Spleen (tissue), 11 donors: ENCODE measurements around the gene TRPC1. TPM values are rescaled to one million over a fixed set of nuclear protein-coding genes. Genes with fewer than 3 reads are reported as not detected.

Experiments
- DNase-seq: peaks from one replicate; pipeline ENCODE4 v3.0.0-alpha.2; 2020
- H3K27ac ChIP-seq, 8 donors: fragments of 200-600 bp; sonication (generic) in 7 of 8; 1 replicate in 4 of 8; 2 replicates in 4 of 8; pipeline versions ENCODE4 v1.5.0 to v1.8.0; 2016 to 2021; ENCODE audit warnings: inconsistent platforms in 4 of 8, mild to moderate bottlenecking in 4 of 8, moderate library complexity in 1 of 8
- H3K27me3 ChIP-seq, 7 donors: fragments of 200-600 bp; sonication (generic) in 6 of 7; replicated peaks in 1 of 7; 1 replicate in 4 of 7; 2 replicates in 3 of 7; pipeline versions ENCODE4 v1.5.0 to v1.8.0; 2016 to 2021; ENCODE audit warnings: inconsistent platforms in 3 of 7, mild to moderate bottlenecking in 1 of 7
- H3K36me3 ChIP-seq, 6 donors: fragments of 200-600 bp; sonication (generic) in 5 of 6; 1 replicate in 4 of 6; 2 replicates in 2 of 6; pipeline versions ENCODE4 v1.5.0 to v1.8.0; 2016 to 2021; ENCODE audit warnings: inconsistent platforms in 2 of 6
- H3K4me1 ChIP-seq, 6 donors: fragments of 200-600 bp; sonication (generic) in 5 of 6; 1 replicate in 3 of 6; 2 replicates in 3 of 6; pipeline versions ENCODE4 v1.5.0 to v1.8.0; 2016 to 2021; ENCODE audit warnings: inconsistent platforms in 3 of 6
- H3K4me3 ChIP-seq, 8 donors: fragments of 200-600 bp; sonication (generic) in 7 of 8; 1 replicate in 4 of 8; 2 replicates in 4 of 8; pipeline versions ENCODE4 v1.5.0 to v1.8.0; 2016 to 2021; ENCODE audit warnings: inconsistent platforms in 4 of 8, mild to moderate bottlenecking in 4 of 8, moderate library complexity in 2 of 8
- H3K9me3 ChIP-seq, 8 donors: fragments of 200-600 bp; sonication (generic) in 7 of 8; 1 replicate in 4 of 8; 2 replicates in 4 of 8; pipeline versions ENCODE4 v1.5.0 to v1.8.0; 2016 to 2021; ENCODE audit warnings: inconsistent platforms in 4 of 8
- POLR2A ChIP-seq, 3 donors: fragments of 450-650 bp; IDR thresholded peaks; one replicate each; pipeline ENCODE4 v1.5.1; 2017; ENCODE audit warnings: antibody characterized with exemption in 3 of 3, mild to moderate bottlenecking in 1 of 3
- POLR2AphosphoS5 ChIP-seq, 3 donors: sonication (generic); formaldehyde crosslinking; IDR thresholded peaks; one replicate each; pipeline ENCODE4 v1.5.1; 2017; ENCODE audit warnings: antibody characterized with exemption in 3 of 3
- WGBS, 5 donors: extraction: QIAGEN DNeasy Blood & Tissue Kit in 3 of 5; methylation state at CpG; one replicate each; pipeline versions ENCODE4 v1.1.5 to v1.1.7; 2013 to 2018; 5-methylcytosine and 5-hydroxymethylcytosine counted together
- intact Hi-C: fragments of 100-400 bp; cut with DNase I; formaldehyde crosslinking; loops from one replicate; pipeline ENCODE4 v1.15.0; 2023; ENCODE audit warnings: low total_unique reads
- polyA plus RNA-seq, 3 donors: library from polyadenylated mRNA; stranded (reverse); fragments of 200-250 nt; gene quantifications; one replicate each; pipeline ENCODE4 v1.2.1, GENCODE V29; 2013
- total RNA-seq, 7 donors: library from RNA; depleted of rRNA in 3 of 7; stranded (reverse); fragments of >200 nt in 3 of 7; fragmentation: NEBNext Ultra II Directional in 4 of 7; extraction: Animal tissue kit (Norgen Biotek cat#: 25700) in 4 of 7; gene quantifications; one replicate each; pipeline versions ENCODE4 v1.1.0 to v1.2.1, GENCODE V29; 2016 to 2021
- TF ChIP-seq, protein P1 (sequence below), 11 experiments: fragments of 200-600 bp in 7 of 11; fragments of 450-650 bp in 4 of 11; sonication (generic) in 4 of 11; IDR thresholded peaks in 8 of 11; conservative IDR thresholded peaks in 3 of 11; 1 replicate in 7 of 11; 2 replicates in 4 of 11; pipeline versions ENCODE4 v1.4.0 to v1.8.0; 2016 to 2021; ENCODE audit warnings: antibody characterized with exemption in 11 of 11, inconsistent platforms in 4 of 11, mild to moderate bottlenecking in 1 of 11
- donor health status: healthy with polysubstance abuse.
- donor health status: DM: no; HTN: no; CAD: no; lungs with moderate emphysema.
- donor health status: DM: no; HTN: no; CAD: no.
- donor health status: Bipolar disorder and iron deficiency.
- donor health status: healthy.
- donor health status: DM: no; HTN: no; CAD: no.
- donor health status: DM: yes; HTN: yes; CAD: no.

The TRPC1 gene
- total and polyA plus RNA-seq, 10 donors = 1.7 to 21.8 (median 7.6) TPM

DNA sequence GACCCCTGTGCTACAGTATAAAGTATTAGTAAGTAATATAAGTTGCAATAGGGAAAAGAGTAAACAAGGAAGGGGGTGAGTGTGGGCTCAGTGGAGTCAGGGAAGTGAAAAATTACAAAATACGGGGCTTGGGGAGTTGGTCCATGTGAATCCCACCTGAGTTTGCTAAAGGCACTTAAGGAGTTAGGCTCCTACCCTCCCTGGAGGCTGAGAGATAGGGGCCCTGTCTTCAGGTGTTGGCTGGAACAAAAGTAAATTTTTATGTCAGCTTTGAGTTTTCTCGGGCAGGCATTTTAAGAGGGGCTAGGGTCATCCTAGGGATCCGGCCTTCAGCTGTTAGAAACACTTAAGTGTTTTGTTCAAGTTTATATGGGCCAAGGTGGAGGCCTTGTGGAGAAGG is 8.2 kb downstream of the TRPC1 start:
- H3K36me3 ChIP-seq = no peaks in the 10 kb centered on the region
- intact Hi-C loops = no loop called here
- no peaks in the 10 kb centered on the region for H3K4me1 ChIP-seq
- DNase-seq = no peak
- no peaks in the 10 kb centered on the region for H3K27me3 ChIP-seq
- no peak overlapping the region for H3K4me3 ChIP-seq
- no peaks in the 10 kb centered on the region for H3K9me3 ChIP-seq
- TF ChIP-seq, protein P1, sequence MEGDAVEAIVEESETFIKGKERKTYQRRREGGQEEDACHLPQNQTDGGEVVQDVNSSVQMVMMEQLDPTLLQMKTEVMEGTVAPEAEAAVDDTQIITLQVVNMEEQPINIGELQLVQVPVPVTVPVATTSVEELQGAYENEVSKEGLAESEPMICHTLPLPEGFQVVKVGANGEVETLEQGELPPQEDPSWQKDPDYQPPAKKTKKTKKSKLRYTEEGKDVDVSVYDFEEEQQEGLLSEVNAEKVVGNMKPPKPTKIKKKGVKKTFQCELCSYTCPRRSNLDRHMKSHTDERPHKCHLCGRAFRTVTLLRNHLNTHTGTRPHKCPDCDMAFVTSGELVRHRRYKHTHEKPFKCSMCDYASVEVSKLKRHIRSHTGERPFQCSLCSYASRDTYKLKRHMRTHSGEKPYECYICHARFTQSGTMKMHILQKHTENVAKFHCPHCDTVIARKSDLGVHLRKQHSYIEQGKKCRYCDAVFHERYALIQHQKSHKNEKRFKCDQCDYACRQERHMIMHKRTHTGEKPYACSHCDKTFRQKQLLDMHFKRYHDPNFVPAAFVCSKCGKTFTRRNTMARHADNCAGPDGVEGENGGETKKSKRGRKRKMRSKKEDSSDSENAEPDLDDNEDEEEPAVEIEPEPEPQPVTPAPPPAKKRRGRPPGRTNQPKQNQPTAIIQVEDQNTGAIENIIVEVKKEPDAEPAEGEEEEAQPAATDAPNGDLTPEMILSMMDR (IDR thresholded peaks at IDR 0.05 in 8 of 11, conservative IDR thresholded peaks at IDR 0.05 in 3 of 11) = no peak
- TF ChIP-seq POLR2AphosphoS5 (IDR thresholded peaks at IDR 0.05) (no peak), POLR2A (IDR thresholded peaks at IDR 0.05) (no peak)
- no peak overlapping the region for H3K27ac ChIP-seq
- WGBS, 5 donors = 87 to 97% (median 92%) methylated on average over 3 of the region's 3 CpGs

DNA sequence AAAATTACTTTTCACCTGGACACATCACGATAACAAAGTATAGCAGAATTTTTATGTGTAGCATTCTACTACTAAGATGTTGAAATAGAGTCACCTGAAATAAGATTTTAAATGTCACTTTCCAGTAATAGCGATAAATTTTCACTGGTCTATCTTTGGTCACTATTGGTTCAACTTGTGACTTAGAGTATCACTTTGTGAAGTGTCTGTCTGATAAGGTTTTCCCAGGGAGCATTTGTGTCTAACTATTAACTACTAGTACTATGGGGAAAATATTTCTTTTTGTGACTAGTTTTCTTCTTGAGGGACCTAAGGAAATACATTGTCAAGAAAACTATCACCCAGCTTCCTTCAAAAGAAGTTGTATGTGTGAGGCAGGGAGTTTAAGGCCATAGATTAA is 11.0 kb downstream of the TRPC1 start:
- no peak overlapping the region for H3K27ac ChIP-seq
- H3K9me3 ChIP-seq = no peaks in the 10 kb centered on the region
- intact Hi-C loops = no loop called here
- DNase-seq = no peak
- no peaks in the 10 kb centered on the region for H3K36me3 ChIP-seq
- H3K4me1 ChIP-seq = no peaks in the 10 kb centered on the region
- 95 to 100% (median 96%) methylated on average over 2 of the region's 2 CpGs for WGBS, 5 donors
- TF ChIP-seq POLR2AphosphoS5 (IDR thresholded peaks at IDR 0.05) (no peak), POLR2A (IDR thresholded peaks at IDR 0.05) (no peak)
- TF ChIP-seq, protein P1 (IDR thresholded peaks at IDR 0.05 in 8 of 11, conservative IDR thresholded peaks at IDR 0.05 in 3 of 11) = no peak
- no peak overlapping the region for H3K4me3 ChIP-seq
- H3K27me3 ChIP-seq = no peaks in the 10 kb centered on the region

GRCh38 chr3:142735462-142735861 is 11.6 kb downstream of the TRPC1 start:
- DNase-seq = no peak
- no peak overlapping the region for H3K27ac ChIP-seq
- no peaks in the 10 kb centered on the region for H3K4me1 ChIP-seq
- H3K36me3 ChIP-seq = no peaks in the 10 kb centered on the region
- H3K4me3 ChIP-seq = no peak overlapping the region
- intact Hi-C loops = no loop called here
- TF ChIP-seq POLR2AphosphoS5 (IDR thresholded peaks at IDR 0.05) = no peak
- no peak for TF ChIP-seq POLR2A (IDR thresholded peaks at IDR 0.05)
- TF ChIP-seq, protein P1 (IDR thresholded peaks at IDR 0.05 in 8 of 11, conservative IDR thresholded peaks at IDR 0.05 in 3 of 11) = no peak
- no peaks in the 10 kb centered on the region for H3K27me3 ChIP-seq
- H3K9me3 ChIP-seq = no peaks in the 10 kb centered on the region

DNA sequence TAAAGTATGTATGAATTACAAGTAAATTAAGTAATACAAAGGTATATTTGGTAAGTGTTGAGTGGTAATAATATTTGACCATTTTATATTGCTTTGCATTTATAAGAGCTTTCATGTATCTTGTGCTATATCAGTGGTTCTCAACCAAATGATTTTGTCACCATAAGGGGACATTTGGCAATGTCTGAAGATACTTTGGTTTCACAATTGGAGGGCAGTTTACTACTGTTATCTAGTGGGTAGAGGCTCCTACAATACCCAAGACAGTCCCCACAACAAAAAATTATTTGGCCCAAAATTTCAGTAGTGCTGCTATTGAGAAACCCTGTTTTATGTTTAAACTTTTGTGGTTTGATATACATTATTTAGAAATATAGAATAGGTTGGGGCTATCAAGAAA is 14.6 kb downstream of the TRPC1 start:
- no peak for DNase-seq
- intact Hi-C loops = no loop called here
- no peaks in the 10 kb centered on the region for H3K9me3 ChIP-seq
- H3K4me3 ChIP-seq = no peak overlapping the region
- TF ChIP-seq POLR2A (IDR thresholded peaks at IDR 0.05) (no peak), POLR2AphosphoS5 (IDR thresholded peaks at IDR 0.05) (no peak)
- TF ChIP-seq, protein P1 (IDR thresholded peaks at IDR 0.05 in 8 of 11, conservative IDR thresholded peaks at IDR 0.05 in 3 of 11) = no peak
- no peak overlapping the region for H3K27ac ChIP-seq
- no peaks in the 10 kb centered on the region for H3K36me3 ChIP-seq
- H3K4me1 ChIP-seq = no peaks in the 10 kb centered on the region
- no peaks in the 10 kb centered on the region for H3K27me3 ChIP-seq
